OCI-LY7 (cell line): ENCODE data around the gene NCKAP5.

Experiments used
- CTCF ChIP-seq: fragments of 200-600 bp; sonication (generic); conservative IDR thresholded peaks from 2 replicates; pipeline ENCODE4 v1.5.1; 2014; ENCODE audit warnings: mild to moderate bottlenecking, antibody characterized with exemption, low read length, moderate library complexity, mixed read lengths
- EZH2phosphoT487 ChIP-seq: fragments of 200-600 bp; sonication (generic); IDR thresholded peaks from 2 replicates; pipeline ENCODE4 v1.6.1; 2018; ENCODE audit warnings: low read depth, borderline replicate concordance, mild to moderate bottlenecking, mixed run types, antibody characterized with exemption, low read length, moderate library complexity, mixed read lengths

DNA sequence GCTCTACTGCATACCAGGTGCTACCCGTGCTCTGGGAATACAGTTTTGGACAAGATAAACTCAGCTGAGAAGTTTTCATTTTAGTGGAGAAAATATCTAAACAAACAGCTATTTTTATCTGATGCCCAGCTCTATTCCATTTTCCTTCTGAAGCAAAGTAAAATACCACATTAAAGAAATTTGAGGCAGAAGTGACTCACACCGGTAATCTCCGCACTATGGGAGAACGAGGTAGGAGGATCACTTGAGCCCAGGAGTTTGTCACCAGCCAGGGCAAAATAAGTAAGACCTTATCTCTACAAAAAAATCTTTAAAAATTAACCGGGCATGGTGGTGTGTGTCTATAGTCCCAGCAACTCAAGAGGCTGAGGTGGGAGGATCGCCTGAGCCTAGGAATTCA lies 482.1 kb downstream of the NCKAP5 start:
- TF ChIP-seq CTCF (no peak), EZH2phosphoT487 (no peak)
